ENCODE data around the gene SHTN1. TPM values are rescaled to one million over a fixed set of nuclear protein-coding genes. Genes with fewer than 3 reads are reported as not detected.
A peak's percentile ranks its signal among the peaks of the same experiment; 100 is the strongest.

SHTN1 gene
- total and polyA plus RNA-seq, 2 of the 4 experiments (the other 2 are of a cell fraction), result 0.54 to 2.3 TPM

DNA sequence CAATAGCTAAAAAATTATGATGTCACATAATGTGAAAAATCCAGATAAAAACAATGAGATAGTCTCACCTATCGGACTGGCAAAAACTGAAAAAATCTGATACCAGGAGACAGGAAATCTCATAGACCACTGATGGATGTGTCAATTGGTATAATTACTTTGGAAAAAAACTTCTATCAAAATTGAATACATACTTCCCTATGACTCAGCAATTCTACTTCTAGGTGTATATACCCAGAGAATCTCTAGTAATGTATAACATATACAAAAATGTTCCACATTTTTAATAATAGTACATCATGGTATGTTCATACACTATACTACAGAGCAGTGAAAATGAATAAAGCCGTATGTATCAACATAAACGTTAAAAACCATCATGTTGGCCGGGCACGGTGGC, 34.9 kb downstream of the SHTN1 start:
- Histone ChIP-seq H3K4ac (ENCODE audit: low read depth, low read length) (no peak overlapping the region), H4K5ac (ENCODE audit: low read depth, low read length) (no peak overlapping the region), H3K9ac (ENCODE audit: low read depth, low read length) (no peak overlapping the region), H2AK9ac (replicated peaks; ENCODE audit: low read depth, low read length, poor library complexity) (no peak overlapping the region), H3K27me3 (ENCODE audit: control insufficient read depth, insufficient read depth, low read length) (no peaks in the 10 kb centered on the region), H3K14ac (replicated peaks; ENCODE audit: low read depth, low read length) (no peak overlapping the region), H2BK5ac (ENCODE audit: low read depth, low read length, poor library complexity, severe bottlenecking) (no peak overlapping the region), H3K9me1 (ENCODE audit: insufficient read depth, low read length) (no peaks in the 10 kb centered on the region), H4K8ac (ENCODE audit: low read depth in 2 of 2, low read length in 2 of 2) (no peak overlapping the region), H4K91ac (ENCODE audit: insufficient read depth, low read depth, low read length) (no peak overlapping the region), H3K23ac (ENCODE audit: low read depth, low read length) (no peak overlapping the region), H3K79me1 (ENCODE audit: low read depth in 1 of 2, low read length in 2 of 2) (no peaks in the 10 kb centered on the region), H3K56ac (ENCODE audit: extremely low read depth, insufficient read depth, low read length) (no peak overlapping the region), H4K20me1 (ENCODE audit: insufficient read depth, low read length) (no peaks in the 10 kb centered on the region), H3K27ac (ENCODE audit: insufficient read depth, low read length) (no peak overlapping the region), H3K4me2 (ENCODE audit: low read depth, low read length) (no peak overlapping the region), H3K36me3 (ENCODE audit: control insufficient read depth, insufficient read depth, low read length) (no peaks in the 10 kb centered on the region), H2AK5ac (ENCODE audit: low read depth, low read length) (no peak overlapping the region), H2AFZ (replicated peaks; ENCODE audit: low read length, poor library complexity) (no peak overlapping the region), H2BK15ac (ENCODE audit: low read depth, low read length) (no peak overlapping the region), H3K4me3 (ENCODE audit: insufficient read depth, low read depth, low read length) (no peak overlapping the region), H2BK20ac (ENCODE audit: low read depth, low read length) (no peak overlapping the region), H3K18ac (ENCODE audit: low read depth, low read length) (no peak overlapping the region), H3K4me1 (ENCODE audit: control insufficient read depth, insufficient read depth, low read length) (no peaks in the 10 kb centered on the region), H2BK120ac (ENCODE audit: low read depth, low read length) (no peak overlapping the region), H3K9me3 (ENCODE audit: control insufficient read depth, insufficient read depth, low read length) (no peaks in the 10 kb centered on the region)
- dilution Hi-C loops (cut with HindIII; ENCODE audit: low sequenced_read_pairs, unreplicated experiment) (no loop called here), intact Hi-C loops (cut with micrococcal nuclease) (no loop called here), in situ Hi-C loops (cut with MboI; ENCODE audit: low sequenced_read_pairs) (no loop called here)
- TF ChIP-seq NFE2L2 (IDR thresholded peaks at IDR 0.05; ENCODE audit: low read depth, low read length) (peak; percentile 88), MAFK (IDR thresholded peaks at IDR 0.05; ENCODE audit: low read depth, low read length) (no peak)
- ChIA-PET POLR2A (ENCODE audit: unreplicated experiment) (no interaction called here), CTCF (no interaction called here)
- ATAC-seq (ENCODE audit: low read depth) (no peak), DNase-seq (no peak)
- BruUV-seq (replicated peaks), result no TSS peak
- no CpG with 5 or more reads among the region's 5 CpGs for WGBS, 2 experiments (ENCODE audit: extremely low coverage in 2 of 2, insufficient read length in 1 of 2)
